ENCODE measurements around the gene MCF2L. TPM values are rescaled to one million over a fixed set of nuclear protein-coding genes. Genes with fewer than 3 reads are reported as not detected.

The MCF2L gene
- total RNA-seq, 1 donor from 2014 or later, result 16.5 TPM

- Mint-ChIP-seq H3K27me3 (ENCODE audit: unreplicated experiment) (peaks cover 11% of the 10 kb centered on the region), H3K36me3 (ENCODE audit: low read depth, unreplicated experiment) (no peaks in the 10 kb centered on the region), H3K4me1 (ENCODE audit: unreplicated experiment) (peaks cover 5% of the 10 kb centered on the region), H3K9me3 (ENCODE audit: unreplicated experiment) (no peaks in the 10 kb centered on the region), H3K27ac (ENCODE audit: unreplicated experiment) (no peak overlapping the region), H3K4me3 (ENCODE audit: unreplicated experiment) (no peak overlapping the region)
- DNase-seq (ENCODE audit: low spot score), result no peak
- TF ChIP-seq CTCF (IDR thresholded peaks at IDR 0.05; ENCODE audit: unreplicated experiment), result no peak
These were observed 105.9 kb downstream of the MCF2L start for GRCh38 chr13:113074876-113075275.

- H3K27me3 Mint-ChIP-seq (ENCODE audit: unreplicated experiment), result peaks cover 11% of the 10 kb centered on the region
- H3K27ac Mint-ChIP-seq (ENCODE audit: unreplicated experiment), result no peak overlapping the region
- H3K4me3 Mint-ChIP-seq (ENCODE audit: unreplicated experiment), result no peak overlapping the region
- no peaks in the 10 kb centered on the region for H3K36me3 Mint-ChIP-seq (ENCODE audit: low read depth, unreplicated experiment)
- no peaks in the 10 kb centered on the region for H3K9me3 Mint-ChIP-seq (ENCODE audit: unreplicated experiment)
- no peak for DNase-seq (ENCODE audit: low spot score)
- peaks cover 5% of the 10 kb centered on the region for H3K4me1 Mint-ChIP-seq (ENCODE audit: unreplicated experiment)
- TF ChIP-seq CTCF (IDR thresholded peaks at IDR 0.05; ENCODE audit: unreplicated experiment), result no peak
These were observed 106.7 kb downstream of the MCF2L start for GRCh38 chr13:113075711-113076110.

- Mint-ChIP-seq H3K9me3 (ENCODE audit: unreplicated experiment) (no peaks in the 10 kb centered on the region), H3K27ac (ENCODE audit: unreplicated experiment) (no peak overlapping the region), H3K36me3 (ENCODE audit: low read depth, unreplicated experiment) (no peaks in the 10 kb centered on the region), H3K4me3 (ENCODE audit: unreplicated experiment) (no peak overlapping the region), H3K4me1 (ENCODE audit: unreplicated experiment) (peaks cover 5% of the 10 kb centered on the region), H3K27me3 (ENCODE audit: unreplicated experiment) (peaks cover 8% of the 10 kb centered on the region)
- DNase-seq (ENCODE audit: low spot score), result no peak
- TF ChIP-seq CTCF (IDR thresholded peaks at IDR 0.05; ENCODE audit: unreplicated experiment), result no peak
These were observed 107.8 kb downstream of the MCF2L start for GRCh38 chr13:113076681-113077401.

- Mint-ChIP-seq H3K36me3 (ENCODE audit: low read depth, unreplicated experiment) (no peaks in the 10 kb centered on the region), H3K4me1 (ENCODE audit: unreplicated experiment) (peaks cover 8% of the 10 kb centered on the region), H3K9me3 (ENCODE audit: unreplicated experiment) (no peaks in the 10 kb centered on the region), H3K4me3 (ENCODE audit: unreplicated experiment) (no peak overlapping the region), H3K27ac (ENCODE audit: unreplicated experiment) (no peak overlapping the region), H3K27me3 (ENCODE audit: unreplicated experiment) (peaks cover 8% of the 10 kb centered on the region)
- no peak for DNase-seq (ENCODE audit: low spot score)
- no peak for TF ChIP-seq CTCF (IDR thresholded peaks at IDR 0.05; ENCODE audit: unreplicated experiment)
These were observed 108.5 kb downstream of the MCF2L start for GRCh38 chr13:113077566-113077952.
